DND-41 (cell line): ENCODE data around the gene POLE2.

Source experiments
- CTCF ChIP-seq: IDR thresholded peaks from 2 replicates; pipeline ENCODE4 v1.5.1; 2012; ENCODE audit warnings: borderline replicate concordance, low read length, moderate library complexity, mild to moderate bottlenecking; ENCODE audit not compliant: poor library complexity, severe bottlenecking; ENCODE audit errors: extremely low read depth
- EZH2 ChIP-seq: IDR thresholded peaks from 3 replicates; pipeline ENCODE4 v1.6.1; 2012; ENCODE audit warnings: borderline replicate concordance, low read depth, mild to moderate bottlenecking, moderate library complexity, low read length, inconsistent platforms; ENCODE audit not compliant: severe bottlenecking

- no peak for TF ChIP-seq CTCF
- TF ChIP-seq EZH2: no peak
Measured at GRCh38 chr14:49659526-49660455, 28.2 kb downstream of the POLE2 start.
